Inflammatory macrophage (primary cell): ENCODE data around the gene SPIC.
"Not testable (repeated sequence)": the region's sequence is repeated elsewhere in the genome, so short reads cannot be mapped to it uniquely, and the experiment has no call there.

Experiments used
- DNase-seq, 2 donors: peaks; one replicate each; pipeline ENCODE4 v3.0.0-alpha.2; 2020 to 2022
- total RNA-seq, 18 experiments: gene quantifications; one replicate each; lab custom pipeline; 2026; ENCODE audit warnings: mixed read lengths in 6 of 18, inconsistent platforms in 2 of 18; lab: John Stamatoyannopoulos, UW

SPIC gene
- total RNA-seq, result 0 to 0.13 (median 0.02) reads per million in 18 experiments

- DNase-seq, result peak in 1 of 2 donors; percentile 26
Measured at GRCh38 chr12:101474711-101475386, at the start of gene SPIC. SPIC (plus strand) TSS chr12:101475336; CDS start chr12:101476905, 1,569 bp downstream.

- DNase-seq, result peak; percentile 14 to 74
Measured at GRCh38 chr12:101430456-101430855, 44.7 kb upstream of the SPIC start.

- no peak for DNase-seq
Measured at GRCh38 chr12:101436136-101436535, 39.0 kb upstream of the SPIC start.

- peak; percentile 60 to 64 for DNase-seq
Measured at GRCh38 chr12:101439236-101439635, 35.9 kb upstream of the SPIC start.

- DNase-seq, result peak; percentile 45 to 75
Measured at GRCh38 chr12:101441461-101442224, 33.5 kb upstream of the SPIC start.

- peak in 1 of 2 donors; percentile 17 for DNase-seq
Measured at GRCh38 chr12:101455685-101456084, 19.5 kb upstream of the SPIC start.

GRCh38 chr12:101459642-101460346, 15.3 kb upstream of the SPIC start:
- peak; percentile 38 to 39 for DNase-seq

- no peak for DNase-seq
Measured at GRCh38 chr12:101468948-101469347, 6.2 kb upstream of the SPIC start.

GRCh38 chr12:101470939-101471338, 4.2 kb upstream of the SPIC start:
- peak; percentile 58 to 71 for DNase-seq

GRCh38 chr12:101471878-101472277, 3.3 kb upstream of the SPIC start:
- not testable (repeated sequence) for DNase-seq

- no peak for DNase-seq
Measured at GRCh38 chr12:101474248-101474647, 888 bp upstream of the SPIC start.

- no peak for DNase-seq
Measured at GRCh38 chr12:101475751-101476305, 692 bp downstream of the SPIC start.

GRCh38 chr12:101480849-101481248, 5.7 kb downstream of the SPIC start:
- DNase-seq, result no peak

- peak in 1 of 2 donors; percentile 14 for DNase-seq
Measured at GRCh38 chr12:101485021-101485420, 9.9 kb downstream of the SPIC start.

GRCh38 chr12:101488469-101488868, 13.3 kb downstream of the SPIC start:
- no peak for DNase-seq

GRCh38 chr12:101490286-101490920, 15.3 kb downstream of the SPIC start:
- DNase-seq, result peak in 1 of 2 donors; percentile 2

- DNase-seq, result peak; percentile 45 to 50
Measured at GRCh38 chr12:101491329-101491728, 16.2 kb downstream of the SPIC start.

- DNase-seq, result no peak
Measured at GRCh38 chr12:101493556-101493955, 18.4 kb downstream of the SPIC start.

- DNase-seq, result no peak
Measured at GRCh38 chr12:101498252-101498651, 23.1 kb downstream of the SPIC start.

- DNase-seq, result no peak
Measured at GRCh38 chr12:101501410-101501995, 26.4 kb downstream of the SPIC start.

GRCh38 chr12:101521136-101521535, 46.0 kb downstream of the SPIC start:
- DNase-seq, result peak; percentile 3 to 14

GRCh38 chr12:101527682-101528081, 52.5 kb downstream of the SPIC start:
- DNase-seq, result no peak
